Astrocyte (in vitro differentiated cells and primary cell): ENCODE measurements around the gene SAMD4B.

Experiments used
- EZH2 ChIP-seq: IDR thresholded peaks from 2 replicates; pipeline ENCODE4 v1.6.1; 2012; ENCODE audit warnings: mild to moderate bottlenecking, low read length, inconsistent platforms; ENCODE audit not compliant: insufficient read depth
- TF ChIP-seq, protein P1 (sequence below): IDR thresholded peaks from 2 replicates; pipeline ENCODE4 v1.5.1; 2011; ENCODE audit warnings: low read depth, mild to moderate bottlenecking, inconsistent platforms, low read length, moderate library complexity; ENCODE audit not compliant: insufficient read depth

DNA sequence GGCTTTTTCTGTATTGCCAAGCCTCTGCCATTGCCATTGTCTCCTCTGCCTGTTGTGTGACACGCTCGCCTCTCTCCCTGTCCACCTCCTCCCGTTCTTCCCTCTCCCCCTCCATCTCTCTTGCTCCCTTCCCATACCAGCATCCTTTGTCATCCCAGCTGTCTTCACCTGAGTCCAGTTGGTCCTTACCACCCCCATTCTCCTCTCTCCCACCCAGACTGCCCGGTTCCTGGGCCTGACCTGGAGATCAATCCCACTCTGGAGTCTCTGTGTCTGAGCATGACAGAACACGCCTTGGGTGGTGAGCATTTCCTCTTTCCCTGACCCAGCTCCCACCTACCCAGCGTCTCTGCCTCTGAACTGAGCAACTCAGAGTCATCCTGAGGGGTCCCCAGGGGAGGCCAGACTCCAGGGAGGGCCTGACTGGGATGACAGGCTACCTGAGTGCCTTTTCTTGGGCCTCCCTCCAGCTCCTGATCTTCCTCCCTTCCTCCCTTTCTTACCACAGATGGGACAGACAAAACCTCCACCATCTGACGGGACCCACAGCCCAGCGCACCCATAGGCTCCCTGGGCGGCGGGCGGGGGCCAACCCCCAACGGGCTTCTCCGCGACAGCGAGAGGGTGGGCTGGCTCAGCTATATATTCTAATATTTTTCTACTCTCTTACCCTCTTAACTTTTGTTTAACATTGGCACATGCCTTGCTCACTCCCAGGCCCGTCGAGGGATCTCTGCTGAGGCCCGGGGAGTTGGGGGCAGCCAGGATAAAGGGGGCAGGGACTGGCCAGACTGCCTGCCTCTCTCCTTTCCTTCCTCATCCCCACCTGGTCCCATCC is 41.0 kb downstream of the SAMD4B start:
- TF ChIP-seq, protein P1, sequence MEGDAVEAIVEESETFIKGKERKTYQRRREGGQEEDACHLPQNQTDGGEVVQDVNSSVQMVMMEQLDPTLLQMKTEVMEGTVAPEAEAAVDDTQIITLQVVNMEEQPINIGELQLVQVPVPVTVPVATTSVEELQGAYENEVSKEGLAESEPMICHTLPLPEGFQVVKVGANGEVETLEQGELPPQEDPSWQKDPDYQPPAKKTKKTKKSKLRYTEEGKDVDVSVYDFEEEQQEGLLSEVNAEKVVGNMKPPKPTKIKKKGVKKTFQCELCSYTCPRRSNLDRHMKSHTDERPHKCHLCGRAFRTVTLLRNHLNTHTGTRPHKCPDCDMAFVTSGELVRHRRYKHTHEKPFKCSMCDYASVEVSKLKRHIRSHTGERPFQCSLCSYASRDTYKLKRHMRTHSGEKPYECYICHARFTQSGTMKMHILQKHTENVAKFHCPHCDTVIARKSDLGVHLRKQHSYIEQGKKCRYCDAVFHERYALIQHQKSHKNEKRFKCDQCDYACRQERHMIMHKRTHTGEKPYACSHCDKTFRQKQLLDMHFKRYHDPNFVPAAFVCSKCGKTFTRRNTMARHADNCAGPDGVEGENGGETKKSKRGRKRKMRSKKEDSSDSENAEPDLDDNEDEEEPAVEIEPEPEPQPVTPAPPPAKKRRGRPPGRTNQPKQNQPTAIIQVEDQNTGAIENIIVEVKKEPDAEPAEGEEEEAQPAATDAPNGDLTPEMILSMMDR, result no peak
- no peak for TF ChIP-seq EZH2
